ENCODE measurements around the gene ZDHHC20. TPM values are rescaled to one million over a fixed set of nuclear protein-coding genes. Genes with fewer than 3 reads are reported as not detected.
"Not testable (repeated sequence)": the region's sequence is repeated elsewhere in the genome, so short reads cannot be mapped to it uniquely, and the experiment has no call there.

ZDHHC20 gene
- total RNA-seq, 1 experiment from 2014 or later = 90.6 TPM

- Mint-ChIP-seq H3K27ac (ENCODE audit: unreplicated experiment) (no peak overlapping the region), H3K4me1 (ENCODE audit: low read depth, unreplicated experiment) (no peaks in the 10 kb centered on the region), H3K4me3 (ENCODE audit: low read depth, unreplicated experiment) (no peak overlapping the region), H3K36me3 (ENCODE audit: insufficient read depth, unreplicated experiment) (peaks cover 19% of the 10 kb centered on the region), H3K9me3 (ENCODE audit: low read depth, unreplicated experiment) (peaks cover 3% of the 10 kb centered on the region), H3K27me3 (ENCODE audit: unreplicated experiment) (no peaks in the 10 kb centered on the region)
- DNase-seq = no peak
- intact Hi-C loops (cut with micrococcal nuclease; ENCODE audit: unreplicated experiment) = no loop called here
- CTCF ChIA-PET = no interaction called here
- no peak for TF ChIP-seq CTCF (IDR thresholded peaks at IDR 0.05; ENCODE audit: unreplicated experiment)
- BruUV-seq (replicated peaks) = no TSS peak
Observed at GRCh38 chr13:21413013-21413412, 46.1 kb downstream of the ZDHHC20 start.

GRCh38 chr13:21410453-21410852 lies 48.6 kb downstream of the ZDHHC20 start:
- BruUV-seq (replicated peaks); H3K4me1 Mint-ChIP-seq (ENCODE audit: low read depth, unreplicated experiment); DNase-seq; CTCF ChIA-PET; intact Hi-C loops (cut with micrococcal nuclease; ENCODE audit: unreplicated experiment); H3K9me3 Mint-ChIP-seq (ENCODE audit: low read depth, unreplicated experiment); H3K4me3 Mint-ChIP-seq (ENCODE audit: low read depth, unreplicated experiment); H3K27me3 Mint-ChIP-seq (ENCODE audit: unreplicated experiment); H3K27ac Mint-ChIP-seq (ENCODE audit: unreplicated experiment): not testable (repeated sequence)
- H3K36me3 Mint-ChIP-seq (ENCODE audit: insufficient read depth, unreplicated experiment) = peaks cover 19% of the 10 kb centered on the region

GRCh38 chr13:21405309-21405708 lies 53.8 kb downstream of the ZDHHC20 start:
- intact Hi-C loops (cut with micrococcal nuclease; ENCODE audit: unreplicated experiment) = no loop called here
- no peaks in the 10 kb centered on the region for H3K4me1 Mint-ChIP-seq (ENCODE audit: low read depth, unreplicated experiment)
- no TSS peak for BruUV-seq (replicated peaks)
- no peak overlapping the region for H3K4me3 Mint-ChIP-seq (ENCODE audit: low read depth, unreplicated experiment)
- no peaks in the 10 kb centered on the region for H3K36me3 Mint-ChIP-seq (ENCODE audit: insufficient read depth, unreplicated experiment)
- H3K27me3 Mint-ChIP-seq (ENCODE audit: unreplicated experiment) = no peaks in the 10 kb centered on the region
- TF ChIP-seq CTCF (IDR thresholded peaks at IDR 0.05; ENCODE audit: unreplicated experiment) = no peak
- DNase-seq = no peak
- CTCF ChIA-PET = no interaction called here
- H3K27ac Mint-ChIP-seq (ENCODE audit: unreplicated experiment) = no peak overlapping the region
- H3K9me3 Mint-ChIP-seq (ENCODE audit: low read depth, unreplicated experiment) = peaks cover 3% of the 10 kb centered on the region

GRCh38 chr13:21402586-21403307 lies 56.4 kb downstream of the ZDHHC20 start:
- Mint-ChIP-seq H3K9me3 (ENCODE audit: low read depth, unreplicated experiment) (no peaks in the 10 kb centered on the region), H3K27me3 (ENCODE audit: unreplicated experiment) (no peaks in the 10 kb centered on the region), H3K4me1 (ENCODE audit: low read depth, unreplicated experiment) (no peaks in the 10 kb centered on the region), H3K36me3 (ENCODE audit: insufficient read depth, unreplicated experiment) (peaks cover 4% of the 10 kb centered on the region), H3K27ac (ENCODE audit: unreplicated experiment) (no peak overlapping the region), H3K4me3 (ENCODE audit: low read depth, unreplicated experiment) (no peak overlapping the region)
- no TSS peak for BruUV-seq (replicated peaks)
- intact Hi-C loops (cut with micrococcal nuclease; ENCODE audit: unreplicated experiment) = loop anchor here (5.0 kb wide), 3 partner anchors 35 to 75 kb away; partner anchors contain the start of gene ZDHHC20
- CTCF ChIA-PET = no interaction called here
- DNase-seq = no peak
- TF ChIP-seq CTCF (IDR thresholded peaks at IDR 0.05; ENCODE audit: unreplicated experiment) = no peak

- peaks cover 13% of the 10 kb centered on the region for H3K36me3 Mint-ChIP-seq (ENCODE audit: insufficient read depth, unreplicated experiment)
- no peaks in the 10 kb centered on the region for H3K27me3 Mint-ChIP-seq (ENCODE audit: unreplicated experiment)
- CTCF ChIA-PET = interaction anchor here (1.4 kb wide), 1 partner anchor 77 kb away, joined by 5 read pairs; no protein-coding TSS in a partner anchor
- peak overlapping the region; percentile 68 for H3K27ac Mint-ChIP-seq (ENCODE audit: unreplicated experiment)
- intact Hi-C loops (cut with micrococcal nuclease; ENCODE audit: unreplicated experiment) = loop anchor here (5.0 kb wide), 3 partner anchors 38 to 78 kb away; partner anchors contain the start of gene ZDHHC20
- no peak for TF ChIP-seq CTCF (IDR thresholded peaks at IDR 0.05; ENCODE audit: unreplicated experiment)
- DNase-seq = no peak
- no peaks in the 10 kb centered on the region for H3K9me3 Mint-ChIP-seq (ENCODE audit: low read depth, unreplicated experiment)
- H3K4me1 Mint-ChIP-seq (ENCODE audit: low read depth, unreplicated experiment) = no peaks in the 10 kb centered on the region
- BruUV-seq (replicated peaks) = no TSS peak
- H3K4me3 Mint-ChIP-seq (ENCODE audit: low read depth, unreplicated experiment) = no peak overlapping the region
Observed at GRCh38 chr13:21399741-21400140, 59.4 kb downstream of the ZDHHC20 start.
